GM18951 (cell line): ENCODE measurements around the gene PRKG1.
"Not testable (repeated sequence)": the region's sequence is repeated elsewhere in the genome, so short reads cannot be mapped to it uniquely, and the experiment has no call there.

Experiments
- POLR2A ChIP-seq: IDR thresholded peaks from 4 replicates; pipeline ENCODE4 v1.6.1; 2011; ENCODE audit warnings: mild to moderate bottlenecking; ENCODE audit not compliant: insufficient read length, insufficient read depth; ENCODE audit errors: extremely low read depth
- in situ Hi-C: fragments of 300-500 bp; cut with MboI; formaldehyde crosslinking; loops from one replicate; pipeline ENCODE4 v1.12.0; 2022; ENCODE audit warnings: low sequenced_read_pairs, mixed read lengths, inconsistent platforms; ENCODE audit not compliant: unreplicated experiment

Gene PRKG1

DNA sequence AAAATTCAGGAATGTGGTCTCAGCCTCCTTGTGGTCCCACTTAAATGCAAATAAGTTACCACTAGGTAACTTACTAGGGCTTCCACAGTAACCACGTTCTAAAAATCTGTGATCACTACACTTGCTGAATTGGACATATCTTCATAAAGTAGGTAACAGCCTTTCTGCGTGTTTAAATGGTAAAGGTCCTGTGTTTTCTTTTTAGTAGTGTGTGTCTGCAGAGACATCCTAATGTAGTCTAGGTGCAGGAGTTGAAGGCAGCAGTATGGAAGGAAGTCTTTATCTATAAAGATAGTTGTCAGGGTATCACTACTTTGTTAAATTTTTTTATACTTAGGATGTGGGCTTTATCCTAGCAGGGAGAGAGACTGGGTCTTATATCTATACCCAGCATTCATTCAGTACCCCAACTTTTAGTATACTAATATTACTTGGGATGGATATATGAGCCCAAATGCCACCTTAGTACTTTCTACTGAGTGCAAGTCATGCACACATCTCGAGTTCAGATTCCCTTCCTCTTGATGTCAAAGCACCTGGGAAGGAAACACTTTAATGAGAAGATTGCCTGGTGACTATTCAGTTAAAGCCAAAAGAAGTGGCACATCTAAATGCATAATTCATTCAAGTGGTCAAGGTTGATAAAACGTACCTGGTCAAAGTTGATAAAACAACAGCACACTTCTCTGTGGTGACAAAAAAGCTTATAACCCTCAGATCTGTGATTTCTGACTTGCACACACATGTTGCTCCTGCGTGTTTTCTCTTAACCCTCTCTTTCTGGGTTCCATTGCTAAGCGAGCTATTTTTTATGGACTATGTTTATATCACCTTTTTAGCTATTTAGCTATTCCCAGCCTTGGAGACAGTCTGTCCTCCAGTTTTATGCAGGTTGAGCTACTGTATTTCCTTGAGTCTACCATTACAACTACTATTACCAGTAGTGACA lies 958.7 kb downstream of the PRKG1 start:
- no peak for TF ChIP-seq POLR2A
- in situ Hi-C loops: no loop called here

DNA sequence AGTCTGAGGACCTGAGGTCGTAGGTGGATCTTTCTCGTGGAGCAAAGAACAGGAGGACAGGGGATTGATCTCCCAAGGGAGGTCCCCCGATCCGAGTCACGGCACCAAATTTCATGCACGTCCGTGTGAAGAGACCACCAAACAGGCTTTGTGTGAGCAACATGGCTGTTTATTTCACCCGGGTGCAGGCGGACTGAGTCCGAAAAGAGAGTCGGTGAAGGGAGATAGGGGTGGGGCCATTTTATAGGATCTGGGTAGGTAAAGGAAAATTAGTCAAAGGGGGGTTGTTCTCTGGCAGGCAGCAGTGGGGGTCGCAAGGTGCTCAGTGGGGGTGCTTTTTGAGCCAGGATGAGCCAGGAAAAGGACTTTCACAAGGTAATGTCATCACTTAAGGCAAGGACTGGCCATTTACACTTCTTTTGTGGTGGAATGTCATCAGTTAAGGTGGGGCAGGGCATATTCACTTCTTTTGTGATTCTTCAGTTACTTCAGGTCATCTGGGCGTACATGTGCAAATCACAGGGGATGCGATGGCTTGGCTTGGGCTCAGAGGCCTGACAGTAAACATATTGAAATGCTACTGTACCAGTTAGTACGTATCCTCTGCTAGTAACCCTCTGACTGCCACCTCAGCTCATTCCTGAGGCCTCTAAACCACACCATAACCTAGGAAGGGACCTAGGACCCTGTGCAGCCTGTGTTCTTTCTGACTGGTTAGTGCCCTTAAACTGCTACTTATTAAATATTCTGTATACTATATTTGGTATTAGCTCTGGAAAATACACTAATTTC lies 964.9 kb downstream of the PRKG1 start:
- in situ Hi-C loops: not testable (repeated sequence)

DNA sequence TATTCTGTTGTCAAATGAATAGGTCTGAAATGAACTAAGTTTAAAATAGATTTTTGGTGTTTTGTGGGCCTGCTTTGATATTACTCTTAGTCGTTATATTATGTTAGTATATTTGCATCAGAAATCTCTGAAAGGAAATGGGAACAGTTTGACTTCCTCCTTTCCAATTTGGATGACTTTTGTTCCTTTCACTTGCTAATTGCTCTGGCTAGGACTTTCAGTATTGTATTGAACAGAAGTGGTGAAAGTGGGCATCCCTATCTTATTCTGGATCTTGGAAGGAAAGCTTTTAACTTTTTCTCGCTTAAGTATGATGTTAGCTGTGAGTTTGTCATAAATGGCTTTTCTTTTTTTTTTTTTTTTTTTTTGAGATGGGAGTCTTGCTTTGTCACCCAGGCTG lies 966.2 kb downstream of the PRKG1 start:
- TF ChIP-seq POLR2A: no peak
- in situ Hi-C loops: no loop called here

DNA sequence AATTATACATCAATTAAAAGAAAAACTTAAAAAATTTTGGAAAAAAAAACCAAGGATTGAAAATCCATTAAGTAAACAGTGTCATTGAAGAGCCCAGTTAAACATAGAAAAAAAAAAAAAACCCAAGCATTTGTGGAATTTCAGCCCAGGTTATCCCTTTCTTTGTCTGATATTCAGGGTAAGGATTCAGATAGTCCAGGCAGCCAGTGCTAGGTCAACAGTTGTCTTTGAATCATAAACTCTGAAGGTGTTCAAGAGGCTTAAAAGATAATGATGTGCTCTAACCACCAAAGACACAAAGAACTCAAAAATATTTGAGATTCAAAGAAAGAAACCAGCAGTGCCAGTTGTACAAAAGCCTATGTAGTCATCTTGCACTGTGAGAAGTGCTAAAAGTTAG lies 969.5 kb downstream of the PRKG1 start:
- in situ Hi-C loops: no loop called here

DNA sequence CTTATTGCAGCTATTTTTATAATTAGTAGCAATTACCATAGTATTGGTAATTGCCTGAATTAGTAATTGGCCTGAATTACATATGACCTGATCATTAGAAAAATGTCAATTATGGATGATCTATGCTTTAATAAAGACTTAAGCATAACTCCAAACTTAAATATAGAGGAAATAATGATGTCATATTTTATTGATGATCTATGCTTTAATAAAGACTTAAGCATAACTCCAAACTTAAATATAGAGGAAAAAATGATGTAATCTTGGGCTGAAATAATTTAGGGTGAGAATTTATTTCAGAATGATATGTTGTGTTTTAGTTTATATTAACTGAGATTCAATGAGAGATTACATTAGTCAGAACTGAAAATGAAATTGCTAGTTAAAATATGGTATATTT lies 973.8 kb downstream of the PRKG1 start:
- in situ Hi-C loops: no loop called here
- no peak for TF ChIP-seq POLR2A

More for the DNA sequence above, 969.5 kb downstream of the PRKG1 start:
- no peak for TF ChIP-seq POLR2A

DNA sequence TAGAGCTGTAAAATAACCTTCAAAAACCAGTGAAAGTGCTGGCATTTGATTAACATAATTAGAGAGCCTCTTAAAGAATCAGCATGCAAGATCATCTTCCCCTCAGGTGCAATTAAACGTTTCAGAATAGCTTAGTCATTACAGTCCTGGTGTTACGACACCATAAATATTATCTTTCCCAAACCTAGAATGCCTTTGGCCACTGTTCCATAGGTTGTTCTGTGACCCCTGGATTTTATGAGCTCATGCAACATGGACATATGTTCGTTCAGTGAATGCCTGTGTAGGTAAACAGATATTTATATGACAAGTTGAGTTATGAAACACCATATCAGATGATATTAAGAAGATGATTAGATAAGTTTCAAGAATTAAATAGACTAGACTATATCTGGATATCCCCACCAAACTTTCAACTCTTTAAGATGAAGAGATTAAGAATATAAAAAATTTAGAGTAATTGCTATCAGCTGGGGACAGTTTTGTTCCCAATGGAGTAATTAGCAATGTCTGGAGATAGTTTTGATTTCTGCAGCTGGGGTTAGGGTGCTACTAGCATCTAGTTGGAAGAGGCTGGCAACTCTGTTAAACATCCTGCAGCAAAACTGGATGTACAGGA lies 976.3 kb downstream of the PRKG1 start:
- in situ Hi-C loops: no loop called here
- no peak for TF ChIP-seq POLR2A

DNA sequence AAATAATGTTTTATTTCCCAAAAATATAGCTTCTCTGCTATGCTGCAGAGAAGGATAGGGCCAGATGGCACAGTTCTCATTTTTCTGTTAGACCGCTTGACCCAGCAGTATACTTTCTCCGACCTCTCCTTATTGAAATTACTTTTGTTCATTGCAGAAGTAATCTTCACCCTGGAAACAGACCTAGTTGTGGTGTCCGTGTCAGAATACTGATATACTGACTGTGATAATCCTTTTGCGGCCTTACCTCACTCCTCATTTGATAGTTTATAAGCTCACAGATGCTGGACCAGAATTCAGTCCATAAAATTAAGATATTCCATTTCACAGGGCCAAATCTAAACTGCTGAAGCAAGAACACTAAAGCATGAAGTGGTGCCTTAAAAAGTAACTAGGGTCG lies 979.2 kb downstream of the PRKG1 start:
- no peak for TF ChIP-seq POLR2A
- in situ Hi-C loops: no loop called here

DNA sequence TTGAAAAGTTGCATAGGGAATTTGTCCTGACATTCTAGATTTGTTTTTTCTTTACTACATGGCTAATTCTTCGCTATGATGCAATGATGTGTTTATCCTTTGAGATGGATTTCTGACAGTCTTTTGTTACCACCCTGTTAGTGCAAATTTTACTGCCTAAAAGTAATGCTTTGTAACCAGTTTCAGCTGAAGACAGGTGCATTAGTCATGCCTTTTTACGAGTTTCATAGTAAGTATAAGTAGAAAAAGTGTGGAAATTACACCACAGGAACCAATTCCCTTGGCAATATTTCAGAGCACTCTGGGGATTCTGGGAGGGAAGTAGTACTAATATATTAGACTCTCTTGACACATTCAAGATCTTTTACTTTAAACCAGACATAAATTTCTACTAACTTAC lies 982.0 kb downstream of the PRKG1 start:
- in situ Hi-C loops: no loop called here
- TF ChIP-seq POLR2A: no peak

DNA sequence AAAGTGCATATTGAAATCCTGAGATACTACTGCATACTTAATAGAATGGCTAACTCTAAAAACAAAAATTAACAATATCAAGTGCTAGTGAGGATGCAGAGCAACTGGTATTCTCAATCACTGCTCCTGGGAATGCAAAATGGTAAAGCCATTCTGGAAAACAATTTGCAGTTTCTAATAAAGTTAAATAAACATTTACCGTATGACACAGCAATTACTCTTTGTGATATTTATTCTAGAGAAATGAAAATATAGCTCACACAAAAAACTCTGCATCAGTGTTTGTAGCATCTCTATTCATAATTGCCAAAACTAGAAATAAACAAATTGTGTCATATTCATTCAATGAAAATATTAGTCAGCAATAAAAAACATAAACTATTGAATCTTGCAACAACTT lies 984.8 kb downstream of the PRKG1 start:
- in situ Hi-C loops: no loop called here
- no peak for TF ChIP-seq POLR2A

DNA sequence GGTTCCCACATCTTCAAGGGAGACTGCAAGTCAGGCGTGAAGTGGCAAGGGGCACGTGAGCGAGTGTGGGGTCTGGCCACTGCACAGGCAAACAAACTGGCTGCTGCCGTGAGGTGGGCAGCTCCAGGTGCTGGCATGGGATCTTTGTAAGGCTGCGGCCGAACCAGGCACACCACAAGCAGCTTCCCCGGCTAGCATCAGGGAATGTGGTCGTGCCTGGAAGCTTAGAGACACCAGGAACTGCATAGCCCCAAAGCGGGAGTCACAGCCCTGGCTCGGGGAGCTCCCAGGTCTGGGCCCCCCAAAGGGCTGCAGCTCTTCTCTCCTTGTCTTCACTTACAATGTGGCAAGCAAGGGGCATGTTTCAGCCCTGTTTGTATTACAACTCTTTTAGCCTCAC lies 988.9 kb downstream of the PRKG1 start:
- in situ Hi-C loops: no loop called here
- TF ChIP-seq POLR2A: no peak

DNA sequence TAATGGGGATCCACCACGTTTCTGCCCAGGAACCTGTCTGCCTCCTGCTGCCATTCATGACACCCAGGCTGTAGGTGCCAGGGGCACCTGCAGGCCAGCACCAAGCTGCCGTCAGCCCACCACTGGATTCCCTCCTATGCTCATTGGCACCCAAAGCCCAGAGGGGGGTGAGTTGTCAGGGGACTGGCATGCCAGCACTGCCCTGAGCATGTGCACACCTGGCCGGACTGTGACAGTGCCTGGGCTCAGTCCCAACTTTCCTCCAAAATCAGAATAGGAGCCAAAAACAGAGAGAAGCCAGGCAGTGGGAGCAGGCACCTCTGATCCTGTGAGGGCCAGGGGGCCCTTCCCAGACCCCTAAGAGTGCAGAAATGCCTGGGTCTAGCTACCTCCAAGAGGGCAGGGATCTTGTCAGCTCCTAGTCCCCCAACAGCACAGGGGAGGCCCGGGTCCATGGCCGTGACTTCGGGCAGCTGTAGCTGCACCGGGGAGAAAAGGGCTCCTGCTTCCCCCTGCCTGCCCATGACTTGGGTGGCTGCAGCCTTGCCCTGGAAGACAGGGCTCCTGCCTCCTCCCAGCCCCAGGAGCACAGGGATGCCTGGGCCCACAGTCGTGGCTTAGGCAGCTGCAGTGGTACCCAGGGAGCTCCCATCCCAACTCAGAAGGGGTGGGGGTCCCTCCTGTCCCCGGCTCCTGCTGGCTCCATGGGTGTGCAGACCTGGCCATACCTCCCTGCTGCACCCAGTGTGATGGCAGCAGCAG lies 990.0 kb downstream of the PRKG1 start:
- TF ChIP-seq POLR2A: no peak

DNA sequence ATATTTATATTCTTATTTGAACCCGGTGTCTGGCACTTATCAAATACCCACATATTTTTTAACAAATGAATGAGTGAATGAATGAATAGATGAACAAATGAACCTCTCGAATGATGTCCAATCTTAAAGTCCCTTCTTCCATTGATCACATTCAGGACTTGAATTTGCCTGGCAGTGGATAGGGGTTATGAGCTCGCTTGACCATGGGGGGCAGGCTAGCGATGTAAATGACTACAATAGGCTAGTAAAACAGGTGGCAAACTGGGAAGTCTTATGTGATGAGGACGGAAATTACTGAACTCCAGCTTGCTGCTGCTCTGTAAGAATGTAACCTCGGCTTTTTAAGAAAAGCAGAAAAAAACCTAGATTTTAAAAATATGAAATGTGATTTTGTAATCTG lies 992.1 kb downstream of the PRKG1 start:
- in situ Hi-C loops: no loop called here
- TF ChIP-seq POLR2A: no peak

More for the DNA sequence above, 990.0 kb downstream of the PRKG1 start:
- in situ Hi-C loops: no loop called here

DNA sequence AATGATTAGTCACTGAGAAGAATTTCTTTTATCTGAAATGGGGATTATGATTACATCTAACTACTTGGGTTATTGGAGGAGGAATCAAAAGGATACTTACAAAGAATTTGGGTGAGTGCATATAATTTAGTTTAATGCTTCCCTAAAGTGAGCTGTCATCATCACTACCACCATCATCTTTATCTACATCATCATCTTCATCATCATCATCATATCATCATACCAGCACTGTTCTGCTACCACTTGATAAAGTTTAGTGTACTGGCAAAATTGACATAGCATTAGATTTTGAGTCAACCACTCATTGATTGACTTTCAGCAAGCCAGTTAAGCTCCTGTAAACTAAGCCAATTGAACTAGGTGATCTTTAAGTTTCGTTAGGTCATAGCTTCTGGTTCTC lies 994.2 kb downstream of the PRKG1 start:
- no peak for TF ChIP-seq POLR2A
- in situ Hi-C loops: no loop called here
